GM12878 (cell line): ENCODE data around the gene MALRD1. TPM values are rescaled to one million over a fixed set of nuclear protein-coding genes. Genes with fewer than 3 reads are reported as not detected.

Experiments used
- ATAC-seq: fragments of 200-7000 bp; cut with Tn5 transposase; 3 replicates; pipeline ENCODE4 v1.9.1; 2020; ENCODE audit warnings: mild to moderate bottlenecking, moderate library complexity
- BruUV-seq: library from RNA; stranded (reverse); fragments of 400-500 nt; replicated peaks from 2 replicates; lab custom pipeline; 2021; lab: Mats Ljungman, UMichigan
- CTCF ChIA-PET: fragments of 300-600 bp; sonication (Branson Sonifier 250); formaldehyde crosslinking; extraction: SDS; loops from one replicate; lab custom pipeline; 2021; ENCODE audit warnings: inconsistent platforms; lab: Yijun Ruan, JAX
- POLR2A ChIA-PET: fragments of 350-600 bp; formaldehyde crosslinking; extraction: SDS; loops from one replicate; lab custom pipeline; 2021; ENCODE audit warnings: inconsistent platforms; lab: Charles Lee
- RAD21 ChIA-PET: fragments of 300-600 bp; sonication (Branson Sonifier 250); formaldehyde crosslinking; loops from one replicate; lab custom pipeline; 2023; ENCODE audit warnings: antibody characterized with exemption; ENCODE audit not compliant: unreplicated experiment; lab: Charles Lee
- SMC1A ChIA-PET: fragments of 300-600 bp; sonication (Branson Sonifier 250); formaldehyde crosslinking; loops from one replicate; lab custom pipeline; 2023; ENCODE audit not compliant: unreplicated experiment, uncharacterized antibody; lab: Charles Lee
- DNase-seq: peaks from one replicate; pipeline ENCODE4 v3.0.0-alpha.2; 2011; ENCODE audit warnings: low read depth, low spot score
- FAIRE-seq: peaks from 3 replicates; lab custom pipeline; 2011; peaks lifted over from hg19 to GRCh38; lab: Jason Lieb, UNC
- H2AFZ ChIP-seq: 2 replicates; pipeline ENCODE4 v1.6.0; 2011; ENCODE audit warnings: low read depth, low read length, control low read depth; ENCODE audit not compliant: control insufficient read depth
- H3K27ac ChIP-seq: 2 replicates; pipeline ENCODE4 v1.5.1; 2011; ENCODE audit warnings: control low read depth; ENCODE audit not compliant: control insufficient read depth, insufficient read depth
- H3K27me3 ChIP-seq, 2 experiments: replicated peaks in 1 of 2; 2 replicates each; pipeline versions ENCODE4 v1.6.0 to v1.6.1; 2011; ENCODE audit warnings: low read length in 1 of 2; ENCODE audit not compliant: control insufficient read depth in 2 of 2, insufficient read depth in 2 of 2
- H3K36me3 ChIP-seq, 2 experiments: 2 replicates each; pipeline ENCODE4 v1.5.1; 2011; ENCODE audit warnings: low read length in 1 of 2; ENCODE audit not compliant: control insufficient read depth in 2 of 2, insufficient read depth in 2 of 2
- H3K4me1 ChIP-seq: 2 replicates; pipeline ENCODE4 v1.6.1; 2011; ENCODE audit warnings: mild to moderate bottlenecking, low read length, moderate library complexity, mixed read lengths; ENCODE audit not compliant: control insufficient read depth, insufficient read depth
- H3K4me2 ChIP-seq: 2 replicates; pipeline ENCODE4 v1.6.0; 2011; ENCODE audit warnings: control low read depth; ENCODE audit not compliant: control insufficient read depth, insufficient read depth
- H3K4me3 ChIP-seq: fragments of 200-600 bp; sonication (generic); 2 replicates; pipeline ENCODE4 v1.5.1; 2016
- H3K79me2 ChIP-seq: 2 replicates; pipeline ENCODE4 v1.6.0; 2011; ENCODE audit warnings: low read length; ENCODE audit not compliant: control insufficient read depth, insufficient read depth
- H3K9ac ChIP-seq: 2 replicates; pipeline ENCODE4 v1.8.0; 2011; ENCODE audit warnings: low read length, control low read depth, mixed read lengths; ENCODE audit not compliant: control insufficient read depth, insufficient read depth
- H3K9me3 ChIP-seq: replicated peaks from 3 replicates; pipeline ENCODE4 v1.5.1; 2011; ENCODE audit warnings: mild to moderate bottlenecking, low read length; ENCODE audit not compliant: control insufficient read depth, insufficient read depth
- H4K20me1 ChIP-seq: 2 replicates; pipeline ENCODE4 v1.6.0; 2011; ENCODE audit not compliant: control insufficient read depth, insufficient read depth
- ATF3 ChIP-seq: IDR thresholded peaks from 2 replicates; pipeline ENCODE4 v1.6.1; 2011; ENCODE audit warnings: low read depth, mild to moderate bottlenecking, low read length, moderate library complexity, borderline replicate concordance; ENCODE audit errors: extremely low read depth
- BMI1 ChIP-seq: fragments of 450-650 bp; IDR thresholded peaks from 2 replicates; pipeline ENCODE4 v1.6.1; 2016; ENCODE audit warnings: mild to moderate bottlenecking, moderate library complexity, borderline replicate concordance
- BRCA1 ChIP-seq: IDR thresholded peaks from 2 replicates; pipeline ENCODE4 v1.6.1; 2011; ENCODE audit warnings: low read depth, low read length, improper control_type of control experiment
- MEF2A ChIP-seq: IDR thresholded peaks from 2 replicates; pipeline ENCODE4 v1.6.1; 2011; ENCODE audit warnings: low read depth, mild to moderate bottlenecking, low read length, moderate library complexity; ENCODE audit not compliant: insufficient read depth
- WGBS: methylation state at CpG from one replicate; pipeline ENCODE4 v1.1.6; 2016; ENCODE audit warnings: low lambda C conversion rate; ENCODE audit not compliant: insufficient replicate concordance, insufficient coverage; ENCODE audit errors: missing lambda C conversion rate; 5-methylcytosine and 5-hydroxymethylcytosine counted together
- in situ Hi-C: fragments of 300-500 bp; cut with MboI; formaldehyde crosslinking; loops from 9 replicates; pipeline ENCODE4 v1.14.3; 2018; ENCODE audit warnings: mixed read lengths
- intact Hi-C: fragments of 100-400 bp; cut with micrococcal nuclease; formaldehyde crosslinking; loops from one replicate; pipeline ENCODE4 v1.14.2; 2022; ENCODE audit not compliant: unreplicated experiment
- polyA plus RNA-seq, 11 experiments: library from polyadenylated mRNA; depleted of rRNA in 4 of 11; unstranded in 6 of 11; stranded (reverse) in 5 of 11; fragments of >200 nt; fragmentation: Nextera tagmentation in 4 of 11; fragmentation: Illumina TruSeq in 1 of 11; extraction: Ambion mirVana in 4 of 11; extraction: Trizol in 1 of 11; gene quantifications; 1 replicate in 1 of 11; 2 replicates in 10 of 11; pipeline versions ENCODE4 v1.2.1 to v1.2.3, GENCODE V29; 2011 to 2016; ENCODE audit warnings: inconsistent platforms in 2 of 11, missing spikeins in 2 of 11, low read depth in 1 of 11
- total RNA-seq, 4 experiments: library from RNA; depleted of rRNA in 3 of 4; stranded (reverse); fragments of >200 nt in 3 of 4; fragmentation: Illumina TruSeq in 1 of 4; extraction: Trizol in 1 of 4; gene quantifications; 2 replicates each; pipeline versions ENCODE4 v1.2.1 to v1.2.3, GENCODE V29; 2013 to 2021
- TF ChIP-seq, protein P1 (sequence below): IDR thresholded peaks from 2 replicates; pipeline ENCODE4 v1.6.1; 2011; ENCODE audit warnings: borderline replicate concordance, low read depth, mild to moderate bottlenecking, moderate library complexity, low read length; ENCODE audit not compliant: insufficient read depth, poor library complexity, severe bottlenecking

MALRD1 gene
- total and polyA plus RNA-seq, 10 of the 15 experiments (the other 5 are each of a cell fraction or from before 2014, with no cell fraction given), result 0.12 to 6.6 (median 0.26) TPM; not detected in 2

- BruUV-seq, result no TSS peak
- Histone ChIP-seq H3K9ac (no peak overlapping the region), H3K4me3 (no peak overlapping the region), H2AFZ (no peak overlapping the region), H3K4me2 (no peak overlapping the region), H3K4me1 (no peaks in the 10 kb centered on the region), H3K79me2 (no peaks in the 10 kb centered on the region), H4K20me1 (no peaks in the 10 kb centered on the region), H3K9me3 (no peaks in the 10 kb centered on the region), H3K27ac (no peak overlapping the region), H3K27me3 (no peaks in the 10 kb centered on the region), H3K36me3 (no peaks in the 10 kb centered on the region)
- TF ChIP-seq ATF3, result no peak
- no peak for TF ChIP-seq BRCA1
- TF ChIP-seq MEF2A, result no peak
- TF ChIP-seq, protein P1, sequence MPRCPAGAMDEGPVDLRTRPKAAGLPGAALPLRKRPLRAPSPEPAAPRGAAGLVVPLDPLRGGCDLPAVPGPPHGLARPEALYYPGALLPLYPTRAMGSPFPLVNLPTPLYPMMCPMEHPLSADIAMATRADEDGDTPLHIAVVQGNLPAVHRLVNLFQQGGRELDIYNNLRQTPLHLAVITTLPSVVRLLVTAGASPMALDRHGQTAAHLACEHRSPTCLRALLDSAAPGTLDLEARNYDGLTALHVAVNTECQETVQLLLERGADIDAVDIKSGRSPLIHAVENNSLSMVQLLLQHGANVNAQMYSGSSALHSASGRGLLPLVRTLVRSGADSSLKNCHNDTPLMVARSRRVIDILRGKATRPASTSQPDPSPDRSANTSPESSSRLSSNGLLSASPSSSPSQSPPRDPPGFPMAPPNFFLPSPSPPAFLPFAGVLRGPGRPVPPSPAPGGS, result no peak
- TF ChIP-seq BMI1, result no peak
- CTCF ChIA-PET, result no interaction called here
- WGBS, result 37% methylated on average over 5 of the region's 5 CpGs
- SMC1A ChIA-PET, result interaction anchor here (0.9 kb wide), 1 partner anchor 13 kb away, joined by 3 read pairs; no protein-coding TSS in a partner anchor
- RAD21 ChIA-PET, result no interaction called here
- in situ Hi-C loops, result no loop called here
- no peak for FAIRE-seq
- no peak for DNase-seq
- intact Hi-C loops, result no loop called here
- POLR2A ChIA-PET, result no interaction called here
- ATAC-seq, result no peak
Observed at GRCh38 chr10:19054289-19054835, 5.8 kb downstream of the MALRD1 start.
